ENCODE results near the gene KRTAP5-4. TPM values are rescaled to one million over a fixed set of nuclear protein-coding genes. Genes with fewer than 3 reads are reported as not detected.

The KRTAP5-4 gene
- total RNA-seq, 1 experiment from 2014 or later, result not detected

- no peak overlapping the region for H3K27ac ChIP-seq (ENCODE audit: low read length)
- no peaks in the 10 kb centered on the region for H3K9me3 ChIP-seq (ENCODE audit: control insufficient read depth, insufficient read depth, low read depth, low read length)
- H3K4me1 ChIP-seq (ENCODE audit: control insufficient read depth, insufficient read depth, low read length), result 0 out of 2 replicates have a peak, but pooled peaks cover 2% of the 10 kb centered on the region
- in situ Hi-C loops (cut with HindIII; ENCODE audit: low pct_unique_long_range_greater_than_20kb, low sequenced_read_pairs), result no loop called here
- H3K27me3 ChIP-seq (ENCODE audit: control insufficient read depth, insufficient read depth, low read length), result no peaks in the 10 kb centered on the region
- no TSS peak for BruUV-seq (replicated peaks)
- DNase-seq (ENCODE audit: low read depth, low spot score) (no peak), ATAC-seq (no peak)
- intact Hi-C loops (cut with micrococcal nuclease; ENCODE audit: unreplicated experiment), result loop anchor here (5.0 kb wide), 3 partner anchors 40 to 500 kb away; no protein-coding TSS in a partner anchor
- POLR2A ChIA-PET, result interaction anchor here (0.7 kb wide), 1 partner anchor 1517 kb away, joined by 5 read pairs; no protein-coding TSS in a partner anchor
- no peak for TF ChIP-seq TCF7L2 (IDR thresholded peaks at IDR 0.05; ENCODE audit: low read depth, low read length)
- no peak for TF ChIP-seq SIN3A (IDR thresholded peaks at IDR 0.05; ENCODE audit: borderline replicate concordance, insufficient read depth, low read depth, low read length)
- TF ChIP-seq REST (IDR thresholded peaks at IDR 0.05; ENCODE audit: insufficient read depth in 1 of 2, low read depth in 2 of 2, low read length in 1 of 2), result no peak
- no peak for TF ChIP-seq POLR2AphosphoS5 (IDR thresholded peaks at IDR 0.05; ENCODE audit: low read depth, low read length)
- no peak for TF ChIP-seq CTCF (IDR thresholded peaks at IDR 0.05)
- CTCF ChIA-PET, result interaction anchor here (0.6 to 2.5 kb wide), 34 partner anchors 12 to 504 kb away, joined by 3 to 79 read pairs (median 4); partner anchors contain the start of genes MRPL23 and SYT8
- H3K36me3 ChIP-seq (ENCODE audit: control insufficient read depth, insufficient read depth, low read length), result no peaks in the 10 kb centered on the region
- H3K4me3 ChIP-seq (ENCODE audit: low read depth in 2 of 2, low read length in 2 of 2), result no peak overlapping the region
Observed at GRCh38 chr11:1652442-1652770, 30.5 kb upstream of the KRTAP5-4 start.

DNA sequence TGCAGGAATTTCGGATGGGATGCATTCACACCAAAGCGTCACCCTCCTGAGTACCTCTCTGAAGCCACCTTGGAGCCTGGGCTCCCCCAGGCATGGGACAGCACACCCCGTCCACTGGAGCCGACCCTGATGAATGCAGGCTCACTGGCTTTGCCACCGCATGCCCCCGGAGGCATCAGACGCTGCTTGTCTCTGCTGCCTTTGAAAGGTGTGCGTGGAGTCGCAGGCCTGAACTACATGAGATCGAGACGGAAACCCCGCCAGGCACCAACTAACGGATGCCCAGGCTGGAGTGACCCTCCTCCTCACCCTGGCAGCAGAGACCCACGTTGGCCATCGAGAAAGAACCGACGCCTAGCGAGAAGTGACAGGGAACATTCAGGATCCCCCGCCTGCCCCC, 30.1 kb upstream of the KRTAP5-4 start:
- no peak for ATAC-seq
- ChIA-PET CTCF (interaction anchor here (0.6 to 2.5 kb wide), 33 partner anchors 11 to 504 kb away, joined by 3 to 79 read pairs (median 4); partner anchors contain the start of genes MRPL23 and SYT8), POLR2A (no interaction called here)
- H3K36me3 ChIP-seq (ENCODE audit: control insufficient read depth, insufficient read depth, low read length), result no peaks in the 10 kb centered on the region
- intact Hi-C loops (cut with micrococcal nuclease; ENCODE audit: unreplicated experiment) (loop anchor here (5.0 kb wide), 3 partner anchors 40 to 500 kb away; no protein-coding TSS in a partner anchor), in situ Hi-C loops (cut with HindIII; ENCODE audit: low pct_unique_long_range_greater_than_20kb, low sequenced_read_pairs) (no loop called here)
- no peak for TF ChIP-seq TCF7L2 (IDR thresholded peaks at IDR 0.05; ENCODE audit: low read depth, low read length)
- TF ChIP-seq REST (IDR thresholded peaks at IDR 0.05; ENCODE audit: insufficient read depth in 1 of 2, low read depth in 2 of 2, low read length in 1 of 2), result no peak
- TF ChIP-seq POLR2AphosphoS5 (IDR thresholded peaks at IDR 0.05; ENCODE audit: low read depth, low read length), result no peak
- TF ChIP-seq CTCF (IDR thresholded peaks at IDR 0.05), result no peak
- no peak for TF ChIP-seq SIN3A (IDR thresholded peaks at IDR 0.05; ENCODE audit: borderline replicate concordance, insufficient read depth, low read depth, low read length)
- BruUV-seq (replicated peaks), result no TSS peak
- 0 out of 2 replicates have a peak, but pooled peaks cover 2% of the 10 kb centered on the region for H3K4me1 ChIP-seq (ENCODE audit: control insufficient read depth, insufficient read depth, low read length)
- H3K27ac ChIP-seq (ENCODE audit: low read length), result no peak overlapping the region
- DNase-seq (ENCODE audit: low read depth, low spot score), result no peak
- no peaks in the 10 kb centered on the region for H3K9me3 ChIP-seq (ENCODE audit: control insufficient read depth, insufficient read depth, low read depth, low read length)
- no peaks in the 10 kb centered on the region for H3K27me3 ChIP-seq (ENCODE audit: control insufficient read depth, insufficient read depth, low read length)
- H3K4me3 ChIP-seq (ENCODE audit: low read depth in 2 of 2, low read length in 2 of 2), result no peak overlapping the region
